Skin of body (tissue), 2 donors: Measurements from ENCODE around the gene SAV1. TPM values are rescaled to one million over a fixed set of nuclear protein-coding genes. Genes with fewer than 3 reads are reported as not detected.
A peak's percentile ranks its signal among the peaks of the same experiment; 100 is the strongest.
"Not testable (repeated sequence)": the region's sequence is repeated elsewhere in the genome, so short reads cannot be mapped to it uniquely, and the experiment has no call there.

ENCODE experiments used
- DNase-seq: peaks from one replicate; lab custom pipeline; 2025; lab: John Stamatoyannopoulos, UW
- total RNA-seq: library from RNA; depleted of rRNA; stranded (reverse); fragments of >200 nt; gene quantifications from one replicate; pipeline ENCODE4 v1.2.3, GENCODE V29; 2014

Gene SAV1
- 45.1 TPM for total RNA-seq

GRCh38 chr14:50667996-50668825 is at the start of gene SAV1:
Gene SAV1, minus strand, starts transcription at chr14:50668306. Its CDS starts 339 bp downstream, at chr14:50667967.
- DNase-seq, result peak; percentile 71

- no peak for DNase-seq
Observed at GRCh38 chr14:50717811-50718210, 49.7 kb upstream of the SAV1 start.

GRCh38 chr14:50714450-50715073 is 46.5 kb upstream of the SAV1 start:
- DNase-seq, result no peak

- no peak for DNase-seq
Observed at GRCh38 chr14:50711043-50711442, 42.9 kb upstream of the SAV1 start.

DNA sequence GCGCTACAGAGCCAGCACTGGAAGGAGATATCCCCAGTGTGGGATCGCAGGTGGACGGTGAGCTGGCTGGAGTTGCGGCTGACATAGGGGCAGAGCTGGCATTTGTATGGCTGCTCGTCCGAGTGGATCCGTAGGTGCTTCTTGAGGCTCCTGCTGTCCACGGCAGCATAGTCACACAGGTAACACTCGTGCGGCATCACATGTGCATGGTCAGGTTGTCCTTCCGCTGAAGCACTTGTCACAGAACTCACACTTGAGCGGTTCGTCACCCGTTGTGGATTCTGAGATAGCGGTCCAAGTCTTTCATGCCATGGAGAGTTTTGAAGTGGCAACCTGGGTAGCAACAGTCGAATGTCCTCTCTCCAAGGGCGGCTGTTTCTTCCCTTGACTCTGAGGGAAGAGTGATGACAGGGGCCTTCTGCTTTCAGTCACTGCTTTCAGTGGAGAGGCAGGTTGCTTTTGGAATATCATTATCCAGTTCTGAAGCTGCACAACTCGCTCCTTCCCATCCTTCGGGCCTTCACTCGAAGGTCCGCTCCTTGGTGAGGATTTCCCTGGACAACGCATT is 37.0 kb upstream of the SAV1 start:
- no peak for DNase-seq

- DNase-seq, result no peak
Observed at GRCh38 chr14:50704454-50705010, 36.4 kb upstream of the SAV1 start.

- peak; percentile 4 for DNase-seq
Observed at GRCh38 chr14:50697659-50698290, 29.7 kb upstream of the SAV1 start.

GRCh38 chr14:50694260-50694659 is 26.2 kb upstream of the SAV1 start:
- not testable (repeated sequence) for DNase-seq

DNA sequence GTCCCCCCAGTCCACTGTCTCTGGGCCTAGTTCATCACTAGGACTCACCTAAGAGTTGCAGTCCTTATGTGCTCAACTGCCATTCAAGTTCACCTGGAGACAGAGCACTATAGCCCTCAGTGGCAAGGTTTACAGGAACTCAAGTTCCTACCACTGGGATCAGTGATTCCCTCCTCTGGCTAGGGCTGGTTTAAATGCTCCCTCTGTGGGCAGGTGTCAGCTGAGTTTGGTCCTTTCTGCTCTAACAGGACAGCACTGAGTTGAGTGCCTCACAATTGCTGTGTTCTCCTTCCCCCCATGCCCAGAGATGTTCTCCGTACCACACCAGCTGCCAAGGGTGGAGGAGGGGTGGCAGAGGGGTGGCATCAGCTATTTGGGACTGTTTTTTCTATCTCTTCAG is 20.8 kb upstream of the SAV1 start:
- no peak for DNase-seq

DNA sequence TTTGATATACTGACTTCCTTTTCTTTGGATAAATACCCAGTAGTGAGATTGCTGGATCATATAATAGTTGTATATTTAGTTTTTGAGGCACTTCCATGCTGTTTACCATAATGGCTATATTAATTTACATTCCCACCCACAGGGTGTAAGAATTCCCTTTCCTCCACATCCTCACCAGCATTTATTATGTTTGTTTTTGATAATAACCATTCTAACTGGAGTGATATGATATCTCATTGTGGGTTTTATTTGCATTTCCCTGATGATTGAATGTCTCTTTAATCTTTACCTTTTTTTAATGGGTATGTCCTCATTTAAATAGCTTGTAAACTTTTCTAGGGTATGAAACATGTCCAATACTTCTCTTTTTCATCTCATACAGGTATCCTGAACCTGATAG is 11.6 kb upstream of the SAV1 start:
- DNase-seq, result no peak

GRCh38 chr14:50678163-50678562 is 10.1 kb upstream of the SAV1 start:
- DNase-seq, result no peak

- no peak for DNase-seq
Observed at GRCh38 chr14:50677527-50678063, 9.5 kb upstream of the SAV1 start.

- DNase-seq, result no peak
Observed at GRCh38 chr14:50676814-50677516, 8.9 kb upstream of the SAV1 start.

DNA sequence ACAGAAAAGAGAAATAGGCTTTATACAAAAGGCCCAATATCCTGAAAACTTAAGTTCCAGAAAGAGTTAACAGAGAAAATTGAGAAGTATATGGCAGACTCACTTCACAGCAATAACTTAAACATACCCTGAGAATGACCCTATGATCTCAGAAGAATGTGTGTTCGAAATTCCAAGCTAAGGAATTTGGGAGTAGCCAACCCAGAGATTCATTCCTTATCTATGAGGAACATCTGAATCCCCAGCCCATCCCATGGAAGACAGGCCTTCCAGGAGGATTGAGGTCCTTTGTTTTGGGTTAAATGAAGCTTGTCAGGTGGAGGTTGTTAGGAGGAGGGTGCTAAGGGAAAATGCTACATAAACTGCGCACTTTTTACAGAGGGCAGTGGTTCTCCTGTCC is 7.5 kb upstream of the SAV1 start:
- DNase-seq, result no peak

DNA sequence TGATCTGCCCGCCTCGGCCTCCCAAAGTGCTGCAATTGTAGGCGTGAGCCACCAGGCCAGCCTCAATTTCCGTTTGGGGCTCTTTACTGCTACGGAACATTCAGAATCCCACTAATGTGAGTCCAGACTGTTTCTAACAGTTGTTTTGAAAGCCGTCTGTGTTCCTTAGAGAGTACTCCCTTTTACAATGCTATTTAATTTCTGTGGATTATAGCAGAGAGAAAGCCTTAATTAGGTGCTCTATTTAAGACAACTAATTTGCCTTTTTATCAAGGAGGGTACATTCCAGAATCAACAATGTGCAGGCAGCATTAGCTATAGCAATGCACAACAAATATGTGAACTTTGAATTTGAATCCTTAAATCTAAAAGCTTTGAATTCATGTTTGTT is 2.8 kb upstream of the SAV1 start:
- DNase-seq, result no peak

GRCh38 chr14:50670196-50670865 is 2.2 kb upstream of the SAV1 start:
- no peak for DNase-seq

- no peak for DNase-seq
Observed at GRCh38 chr14:50669441-50669986, 1.4 kb upstream of the SAV1 start.

- no peak for DNase-seq
Observed at GRCh38 chr14:50668826-50669143, 679 bp upstream of the SAV1 start.

- DNase-seq, result no peak
Observed at GRCh38 chr14:50667684-50667995, 466 bp downstream of the SAV1 start.
